ENCODE measurements around the gene PSRC1.

GRCh38 chr1:109264379-109264755, 18.6 kb downstream of the PSRC1 start:
- TF ChIP-seq, protein P1, sequence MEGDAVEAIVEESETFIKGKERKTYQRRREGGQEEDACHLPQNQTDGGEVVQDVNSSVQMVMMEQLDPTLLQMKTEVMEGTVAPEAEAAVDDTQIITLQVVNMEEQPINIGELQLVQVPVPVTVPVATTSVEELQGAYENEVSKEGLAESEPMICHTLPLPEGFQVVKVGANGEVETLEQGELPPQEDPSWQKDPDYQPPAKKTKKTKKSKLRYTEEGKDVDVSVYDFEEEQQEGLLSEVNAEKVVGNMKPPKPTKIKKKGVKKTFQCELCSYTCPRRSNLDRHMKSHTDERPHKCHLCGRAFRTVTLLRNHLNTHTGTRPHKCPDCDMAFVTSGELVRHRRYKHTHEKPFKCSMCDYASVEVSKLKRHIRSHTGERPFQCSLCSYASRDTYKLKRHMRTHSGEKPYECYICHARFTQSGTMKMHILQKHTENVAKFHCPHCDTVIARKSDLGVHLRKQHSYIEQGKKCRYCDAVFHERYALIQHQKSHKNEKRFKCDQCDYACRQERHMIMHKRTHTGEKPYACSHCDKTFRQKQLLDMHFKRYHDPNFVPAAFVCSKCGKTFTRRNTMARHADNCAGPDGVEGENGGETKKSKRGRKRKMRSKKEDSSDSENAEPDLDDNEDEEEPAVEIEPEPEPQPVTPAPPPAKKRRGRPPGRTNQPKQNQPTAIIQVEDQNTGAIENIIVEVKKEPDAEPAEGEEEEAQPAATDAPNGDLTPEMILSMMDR (IDR thresholded peaks at IDR 0.05; ENCODE audit: insufficient read depth, low read length, poor library complexity, severe bottlenecking) = no peak
- no peak for TF ChIP-seq EZH2phosphoT487 (conservative IDR thresholded peaks at IDR 0.05; ENCODE audit: low read length)
